Measurements from ENCODE around the gene ATXN7L1. TPM values are rescaled to one million over a fixed set of nuclear protein-coding genes. Genes with fewer than 3 reads are reported as not detected.

The ATXN7L1 gene
- total and polyA plus RNA-seq, 8 donors: 13.0 to 15.5 (median 13.8) TPM

- no peak for DNase-seq
- no peaks in the 10 kb centered on the region for H3K4me1 ChIP-seq
- intact Hi-C loops (cut with DNase I): no loop called here
- ATAC-seq: no peak
- no peaks in the 10 kb centered on the region for H3K36me3 ChIP-seq
- no peaks in the 10 kb centered on the region for H3K9me3 ChIP-seq
- no peak overlapping the region for H3K27ac ChIP-seq
- H3K4me3 ChIP-seq: no peak overlapping the region
- TF ChIP-seq CTCF (IDR thresholded peaks at IDR 0.05): no peak
- H3K27me3 ChIP-seq: no peaks in the 10 kb centered on the region
Observed at GRCh38 chr7:105796365-105796764, 80.0 kb downstream of the ATXN7L1 start.

- no peak for TF ChIP-seq CTCF (IDR thresholded peaks at IDR 0.05)
- Histone ChIP-seq H3K4me3 (no peak overlapping the region), H3K9me3 (no peaks in the 10 kb centered on the region), H3K27ac (no peak overlapping the region), H3K36me3 (no peaks in the 10 kb centered on the region), H3K4me1 (no peaks in the 10 kb centered on the region), H3K27me3 (no peaks in the 10 kb centered on the region)
- DNase-seq (peak in 2 of 4 donors; percentile 59 to 73), ATAC-seq (peak; percentile 30)
- intact Hi-C loops (cut with DNase I): no loop called here
Observed at GRCh38 chr7:105794741-105795729, 81.4 kb downstream of the ATXN7L1 start.

GRCh38 chr7:105792488-105793370 is 83.7 kb downstream of the ATXN7L1 start:
- intact Hi-C loops (cut with DNase I): no loop called here
- no peak for ATAC-seq
- H3K27ac ChIP-seq: no peak overlapping the region

GRCh38 chr7:105791926-105792325 is 84.5 kb downstream of the ATXN7L1 start:
- Histone ChIP-seq H3K4me3 (no peak overlapping the region), H3K27me3 (no peaks in the 10 kb centered on the region), H3K27ac (no peak overlapping the region), H3K9me3 (no peaks in the 10 kb centered on the region), H3K4me1 (no peaks in the 10 kb centered on the region), H3K36me3 (peaks cover 0 to 16% of the 10 kb centered on the region in 2 donors)
- ATAC-seq (no peak), DNase-seq (no peak)
- TF ChIP-seq CTCF (IDR thresholded peaks at IDR 0.05): no peak
- intact Hi-C loops (cut with DNase I): no loop called here

More at GRCh38 chr7:105792488-105793370, 83.7 kb downstream of the ATXN7L1 start:
- Histone ChIP-seq H3K36me3 (peaks cover 0 to 8% of the 10 kb centered on the region in 2 donors), H3K9me3 (no peaks in the 10 kb centered on the region), H3K27me3 (no peaks in the 10 kb centered on the region), H3K4me3 (no peak overlapping the region), H3K4me1 (no peaks in the 10 kb centered on the region)
- TF ChIP-seq CTCF (IDR thresholded peaks at IDR 0.05): no peak
- DNase-seq: no peak

Measured in left lung (tissue), 10 donors.